ENCODE measurements around the gene STIM2.

Gene STIM2

DNA sequence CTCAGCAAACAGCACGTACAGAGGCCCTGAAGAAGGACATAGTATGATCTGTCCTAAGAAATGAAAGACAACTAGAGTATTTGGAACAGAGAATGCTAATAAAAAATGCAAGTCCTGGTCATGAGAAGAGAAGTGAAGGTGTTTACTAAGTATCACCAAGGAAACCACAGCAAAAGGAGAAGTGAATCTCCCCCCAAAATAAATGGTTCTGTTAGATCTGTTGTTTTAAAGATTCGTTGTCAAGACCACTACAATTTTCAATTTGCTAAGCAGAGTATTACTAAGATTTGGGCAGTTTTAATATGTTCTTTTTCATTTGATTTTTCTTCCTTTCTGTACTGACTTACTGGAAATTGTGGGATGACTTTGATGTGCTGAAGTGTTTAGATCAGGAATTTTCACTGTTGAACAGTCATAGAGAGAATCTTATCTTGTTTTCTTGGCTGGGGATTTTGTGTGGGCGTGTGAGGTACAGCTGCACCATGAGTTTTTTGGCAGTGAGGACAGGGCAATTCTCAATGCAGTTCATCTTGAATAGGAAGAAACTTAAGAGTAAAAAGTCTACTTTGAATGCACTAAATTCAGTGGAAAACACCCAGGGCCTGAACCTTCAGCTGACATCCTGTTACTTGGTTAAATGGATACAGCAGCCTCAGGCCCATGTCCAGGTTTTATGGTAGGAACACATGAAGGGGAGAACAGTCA lies 132.2 kb downstream of the STIM2 start:
- DNase-seq (ENCODE audit: low spot score): no peak
- ChIA-PET POLR2A (ENCODE audit: low non-redundant PET) (no interaction called here), CTCF (interaction anchor here (1.0 kb wide), 1 partner anchor 8 kb away, joined by 3 read pairs; no protein-coding TSS in a partner anchor)
- H3K27ac ChIP-seq: no peak overlapping the region
- TF ChIP-seq, protein P1, sequence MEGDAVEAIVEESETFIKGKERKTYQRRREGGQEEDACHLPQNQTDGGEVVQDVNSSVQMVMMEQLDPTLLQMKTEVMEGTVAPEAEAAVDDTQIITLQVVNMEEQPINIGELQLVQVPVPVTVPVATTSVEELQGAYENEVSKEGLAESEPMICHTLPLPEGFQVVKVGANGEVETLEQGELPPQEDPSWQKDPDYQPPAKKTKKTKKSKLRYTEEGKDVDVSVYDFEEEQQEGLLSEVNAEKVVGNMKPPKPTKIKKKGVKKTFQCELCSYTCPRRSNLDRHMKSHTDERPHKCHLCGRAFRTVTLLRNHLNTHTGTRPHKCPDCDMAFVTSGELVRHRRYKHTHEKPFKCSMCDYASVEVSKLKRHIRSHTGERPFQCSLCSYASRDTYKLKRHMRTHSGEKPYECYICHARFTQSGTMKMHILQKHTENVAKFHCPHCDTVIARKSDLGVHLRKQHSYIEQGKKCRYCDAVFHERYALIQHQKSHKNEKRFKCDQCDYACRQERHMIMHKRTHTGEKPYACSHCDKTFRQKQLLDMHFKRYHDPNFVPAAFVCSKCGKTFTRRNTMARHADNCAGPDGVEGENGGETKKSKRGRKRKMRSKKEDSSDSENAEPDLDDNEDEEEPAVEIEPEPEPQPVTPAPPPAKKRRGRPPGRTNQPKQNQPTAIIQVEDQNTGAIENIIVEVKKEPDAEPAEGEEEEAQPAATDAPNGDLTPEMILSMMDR (conservative IDR thresholded peaks at IDR 0.05; ENCODE audit: low read depth): no peak

DNA sequence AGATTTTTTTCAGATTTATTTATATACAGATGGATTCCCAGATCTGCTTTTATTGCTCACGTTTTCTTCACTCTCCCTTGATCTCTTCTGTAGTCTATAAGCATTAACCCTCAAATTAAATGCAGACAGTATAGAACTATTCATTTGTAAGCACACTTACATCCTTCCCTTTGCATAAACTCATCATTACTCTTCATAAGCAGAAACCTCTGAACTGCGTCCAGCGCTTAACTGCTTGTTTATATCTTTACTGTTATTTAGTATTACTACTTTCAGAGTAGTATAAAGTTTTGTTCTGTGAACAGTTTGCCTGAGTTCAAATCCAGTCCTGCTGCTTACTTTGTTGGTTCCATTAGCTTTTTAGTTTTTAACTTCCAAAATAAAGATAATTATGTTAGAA lies 132.9 kb downstream of the STIM2 start:
- H3K27ac ChIP-seq: no peak overlapping the region
- TF ChIP-seq, protein P1 (conservative IDR thresholded peaks at IDR 0.05; ENCODE audit: low read depth): no peak
- DNase-seq (ENCODE audit: low spot score): no peak
- POLR2A ChIA-PET (ENCODE audit: low non-redundant PET): no interaction called here
- CTCF ChIA-PET: interaction anchor here (0.6 kb wide), 2 partner anchors 232 to 1226 kb away, joined by 3 read pairs; no protein-coding TSS in a partner anchor

DNA sequence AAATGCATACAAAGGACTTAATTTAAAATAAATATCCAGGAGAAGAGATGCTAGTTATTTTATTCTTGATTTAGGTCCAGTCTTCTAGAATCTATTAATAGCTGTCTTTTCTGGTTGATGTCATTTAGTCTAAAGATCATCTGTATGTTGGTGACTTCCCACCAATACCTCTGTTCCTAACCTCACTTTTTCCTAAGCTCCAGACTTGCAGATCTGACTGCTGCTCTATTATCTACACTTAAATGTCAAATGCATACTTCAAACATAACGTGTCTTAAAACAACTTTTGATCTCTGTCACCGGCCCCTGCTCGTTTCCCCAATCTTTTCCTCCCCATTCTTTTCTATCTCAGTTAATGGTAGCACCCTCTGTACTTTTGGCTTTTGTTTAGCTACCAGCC lies 133.3 kb downstream of the STIM2 start:
- TF ChIP-seq, protein P1 (conservative IDR thresholded peaks at IDR 0.05; ENCODE audit: low read depth): no peak
- DNase-seq (ENCODE audit: low spot score): no peak
- CTCF ChIA-PET: interaction anchor here (0.6 kb wide), 2 partner anchors 233 to 1226 kb away, joined by 3 read pairs; no protein-coding TSS in a partner anchor
- no peak overlapping the region for H3K27ac ChIP-seq
- POLR2A ChIA-PET (ENCODE audit: low non-redundant PET): no interaction called here

DNA sequence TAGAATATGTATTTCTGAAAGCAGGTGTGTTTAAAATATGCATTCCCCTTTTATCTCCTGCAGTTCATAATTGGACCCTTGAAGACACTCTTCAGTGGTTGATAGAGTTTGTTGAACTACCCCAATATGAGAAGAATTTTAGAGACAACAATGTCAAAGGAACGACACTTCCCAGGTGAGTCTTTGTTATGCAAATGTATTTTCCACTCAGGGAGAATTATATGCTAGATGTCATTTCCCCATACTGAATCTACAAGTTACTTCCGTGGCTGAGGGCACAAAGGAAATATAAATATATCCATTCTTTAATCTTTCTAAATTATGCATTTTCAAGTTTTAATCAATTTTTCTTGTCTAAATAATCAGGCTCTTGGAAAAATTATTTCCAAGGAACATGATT lies 134.7 kb downstream of the STIM2 start:
- DNase-seq (ENCODE audit: low spot score): no peak
- no peak overlapping the region for H3K27ac ChIP-seq
- ChIA-PET CTCF (no interaction called here), POLR2A (ENCODE audit: low non-redundant PET) (no interaction called here)
- TF ChIP-seq, protein P1 (conservative IDR thresholded peaks at IDR 0.05; ENCODE audit: low read depth): no peak

DNA sequence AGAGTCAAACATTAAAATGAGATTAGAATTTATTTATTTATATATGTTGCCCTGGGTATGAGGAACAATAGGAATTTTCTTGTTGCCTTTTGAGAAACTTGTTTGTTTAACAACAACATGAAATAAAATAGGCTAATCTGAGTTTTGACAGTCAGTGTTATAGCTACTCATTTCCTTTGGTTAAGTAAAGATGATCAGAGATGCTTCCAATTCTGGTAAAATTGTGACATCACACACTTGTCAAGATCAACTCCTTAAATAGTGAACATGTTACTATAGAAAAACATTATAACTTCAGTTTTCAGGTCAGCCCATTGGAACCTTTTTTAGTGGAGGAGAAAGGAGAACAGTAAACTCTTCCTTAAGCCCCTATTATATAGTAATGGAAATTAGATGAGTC lies 136.1 kb downstream of the STIM2 start:
- H3K27ac ChIP-seq: no peak overlapping the region
- CTCF ChIA-PET: no interaction called here
- POLR2A ChIA-PET (ENCODE audit: low non-redundant PET): no interaction called here
- DNase-seq (ENCODE audit: low spot score): no peak
- TF ChIP-seq, protein P1 (conservative IDR thresholded peaks at IDR 0.05; ENCODE audit: low read depth): no peak

DNA sequence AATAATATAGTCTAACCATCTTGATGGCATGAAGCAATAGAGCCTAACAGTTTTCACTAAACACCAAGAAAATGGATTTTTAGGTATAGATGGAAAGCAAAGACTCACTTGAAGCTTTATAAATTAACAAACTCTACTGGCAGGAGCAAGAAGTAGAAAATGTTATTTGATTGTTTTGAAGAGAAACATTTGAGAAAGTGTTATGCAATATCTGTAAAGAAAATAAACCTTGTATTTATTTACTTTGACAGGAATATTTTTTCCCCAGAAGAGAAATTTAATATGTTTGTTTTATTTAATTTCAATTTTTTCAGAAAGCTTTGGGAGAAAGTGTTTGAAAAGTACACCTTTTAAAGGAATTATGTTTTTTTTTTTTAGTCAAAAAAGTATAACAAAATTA lies 139.0 kb downstream of the STIM2 start:
- CTCF ChIA-PET: interaction anchor here (0.5 to 0.7 kb wide), 5 partner anchors 119 to 619 kb away, joined by 3 to 4 read pairs (median 3); no protein-coding TSS in a partner anchor
- TF ChIP-seq, protein P1 (conservative IDR thresholded peaks at IDR 0.05; ENCODE audit: low read depth): no peak
- no peak for DNase-seq (ENCODE audit: low spot score)
- H3K27ac ChIP-seq: no peak overlapping the region
- POLR2A ChIA-PET (ENCODE audit: low non-redundant PET): no interaction called here

All from RWPE1 (cell line).